MM.1S (cell line): ENCODE measurements around the gene PDE6A.

Source experiments
- DNase-seq: peaks from one replicate; pipeline ENCODE4 v3.0.0-alpha.2; 2015
- H2AFZ ChIP-seq: fragments of 300-600 bp; sonication (generic); 2 replicates; pipeline ENCODE4 v1.6.0; 2016; ENCODE audit warnings: antibody characterized with exemption, low read length
- H3F3A ChIP-seq: fragments of 300-600 bp; sonication (generic); 2 replicates; pipeline ENCODE4 v1.6.1; 2016; ENCODE audit warnings: mild to moderate bottlenecking, antibody characterized with exemption, low read length, moderate library complexity, mixed read lengths; ENCODE audit not compliant: insufficient read depth
- H3K27ac ChIP-seq: fragments of 300-600 bp; sonication (generic); 2 replicates; pipeline ENCODE4 v1.5.1; 2016; ENCODE audit warnings: mild to moderate bottlenecking, low read length
- H3K27me3 ChIP-seq: fragments of 300-600 bp; sonication (generic); replicated peaks from 2 replicates; pipeline ENCODE4 v1.6.0; 2016; ENCODE audit warnings: low read length; ENCODE audit not compliant: insufficient read depth
- H3K36me3 ChIP-seq: fragments of 300-600 bp; sonication (generic); replicated peaks from 2 replicates; pipeline ENCODE4 v1.6.1; 2016; ENCODE audit warnings: mild to moderate bottlenecking, low read length, mixed read lengths; ENCODE audit not compliant: insufficient read depth
- H3K4me1 ChIP-seq: fragments of 300-600 bp; sonication (generic); 2 replicates; pipeline ENCODE4 v1.6.1; 2016; ENCODE audit warnings: low read length, mixed read lengths
- H3K4me2 ChIP-seq: fragments of 300-600 bp; sonication (generic); 2 replicates; pipeline ENCODE4 v1.6.0; 2016; ENCODE audit warnings: low read depth, low read length
- H3K4me3 ChIP-seq: fragments of 300-600 bp; sonication (generic); 2 replicates; pipeline ENCODE4 v1.5.1; 2016; ENCODE audit warnings: low read length, mixed read lengths
- H3K79me2 ChIP-seq: fragments of 300-600 bp; sonication (generic); 2 replicates; pipeline ENCODE4 v1.6.1; 2016; ENCODE audit warnings: mixed run types, low read length, mixed read lengths
- H3K9ac ChIP-seq: fragments of 300-600 bp; sonication (generic); 2 replicates; pipeline ENCODE4 v1.6.1; 2016; ENCODE audit warnings: low read length, mixed read lengths
- H3K9me2 ChIP-seq: fragments of 300-600 bp; sonication (generic); replicated peaks from 2 replicates; pipeline ENCODE4 v1.6.1; 2016; ENCODE audit warnings: mild to moderate bottlenecking, low read length, mixed read lengths; ENCODE audit not compliant: insufficient read depth
- H3K9me3 ChIP-seq: fragments of 300-600 bp; sonication (generic); replicated peaks from 2 replicates; pipeline ENCODE4 v1.6.1; 2016; ENCODE audit warnings: mild to moderate bottlenecking, low read length, mixed read lengths; ENCODE audit not compliant: insufficient read depth
- H4K20me1 ChIP-seq: fragments of 300-600 bp; sonication (generic); 2 replicates; pipeline ENCODE4 v1.6.1; 2016; ENCODE audit warnings: mild to moderate bottlenecking, low read length, moderate library complexity, mixed read lengths; ENCODE audit not compliant: insufficient read depth
- CTCF ChIP-seq: fragments of 300-600 bp; sonication (generic); IDR thresholded peaks from 2 replicates; pipeline ENCODE4 v1.5.1; 2016; ENCODE audit warnings: antibody characterized with exemption, low read length, mixed read lengths
- EZH2 ChIP-seq: fragments of 300-600 bp; sonication (generic); optimal IDR thresholded peaks from 2 replicates; pipeline ENCODE3; 2017; ENCODE audit warnings: low read depth, mild to moderate bottlenecking, antibody characterized with exemption, low read length, mixed read lengths
- EZH2phosphoT487 ChIP-seq: fragments of 300-600 bp; sonication (generic); IDR thresholded peaks from 2 replicates; pipeline ENCODE4 v1.6.1; 2018; ENCODE audit warnings: antibody characterized with exemption, low read length

Gene PDE6A

GRCh38 chr5:149930043-149930748 lies 14.4 kb downstream of the PDE6A start:
- DNase-seq = no peak
- Histone ChIP-seq H3K9me2 (no peaks in the 10 kb centered on the region), H3K9me3 (no peaks in the 10 kb centered on the region), H2AFZ (no peak overlapping the region), H3K4me1 (no peaks in the 10 kb centered on the region), H3K27ac (no peak overlapping the region), H3K36me3 (no peaks in the 10 kb centered on the region), H3K27me3 (no peaks in the 10 kb centered on the region), H3K4me2 (no peak overlapping the region), H4K20me1 (no peaks in the 10 kb centered on the region), H3K4me3 (no peak overlapping the region), H3K79me2 (no peaks in the 10 kb centered on the region), H3F3A (no peaks in the 10 kb centered on the region), H3K9ac (no peak overlapping the region)
- TF ChIP-seq EZH2 = no peak
- no peak for TF ChIP-seq EZH2phosphoT487
- no peak for TF ChIP-seq CTCF

- H3K9ac ChIP-seq = no peak overlapping the region
- no peaks in the 10 kb centered on the region for H3F3A ChIP-seq
- no peak overlapping the region for H3K27ac ChIP-seq
- H2AFZ ChIP-seq = no peak overlapping the region
- no peaks in the 10 kb centered on the region for H3K79me2 ChIP-seq
- H3K4me1 ChIP-seq = peaks cover 4% of the 10 kb centered on the region; the same call in 1 of the 2 replicates
- no peaks in the 10 kb centered on the region for H3K9me2 ChIP-seq
- H3K36me3 ChIP-seq = no peaks in the 10 kb centered on the region
- TF ChIP-seq EZH2 (no peak), EZH2phosphoT487 (no peak), CTCF (no peak)
- H4K20me1 ChIP-seq = no peaks in the 10 kb centered on the region
- no peak for DNase-seq
- no peaks in the 10 kb centered on the region for H3K9me3 ChIP-seq
- H3K4me2 ChIP-seq = no peak overlapping the region
- no peaks in the 10 kb centered on the region for H3K27me3 ChIP-seq
- H3K4me3 ChIP-seq = no peak overlapping the region
Observed at GRCh38 chr5:149924486-149924885, 20.1 kb downstream of the PDE6A start.

GRCh38 chr5:149922950-149923349 lies 21.6 kb downstream of the PDE6A start:
- Histone ChIP-seq H3K27ac (no peak overlapping the region), H3K79me2 (no peaks in the 10 kb centered on the region), H3K4me1 (peaks cover 4% of the 10 kb centered on the region; the same call in 1 of the 2 replicates), H3K4me2 (no peak overlapping the region), H3K9me2 (no peaks in the 10 kb centered on the region), H3K9ac (no peak overlapping the region), H3F3A (no peaks in the 10 kb centered on the region), H4K20me1 (no peaks in the 10 kb centered on the region), H3K36me3 (no peaks in the 10 kb centered on the region), H3K27me3 (no peaks in the 10 kb centered on the region), H3K4me3 (no peak overlapping the region), H2AFZ (no peak overlapping the region), H3K9me3 (no peaks in the 10 kb centered on the region)
- no peak for DNase-seq
- no peak for TF ChIP-seq CTCF
- TF ChIP-seq EZH2phosphoT487 = no peak
- no peak for TF ChIP-seq EZH2
